A204.1 (cell line): ENCODE results near the gene CDS1.
"Not testable (repeated sequence)": the region's sequence is repeated elsewhere in the genome, so short reads cannot be mapped to it uniquely, and the experiment has no call there.

ENCODE experiments used
- FAIRE-seq: peaks from 2 replicates; lab custom pipeline; 2012; peaks lifted over from hg19 to GRCh38; lab: Jason Lieb, UNC

Gene CDS1

GRCh38 chr4:84582988-84583875 lies at the start of gene CDS1:
TSS of gene CDS1 (plus strand) at chr4:84583127. CDS start at chr4:84583402, 275 bp downstream.
- FAIRE-seq = no peak

GRCh38 chr4:84535901-84536300 lies 47.0 kb upstream of the CDS1 start:
- no peak for FAIRE-seq

GRCh38 chr4:84545093-84545492 lies 37.8 kb upstream of the CDS1 start:
- no peak for FAIRE-seq

- no peak for FAIRE-seq
Measured at GRCh38 chr4:84547211-84547610, 35.7 kb upstream of the CDS1 start.

- FAIRE-seq = not testable (repeated sequence)
Measured at GRCh38 chr4:84549191-84549590, 33.7 kb upstream of the CDS1 start.

- FAIRE-seq = no peak
Measured at GRCh38 chr4:84562156-84562555, 20.8 kb upstream of the CDS1 start.

GRCh38 chr4:84563002-84563401 lies 19.9 kb upstream of the CDS1 start:
- FAIRE-seq = no peak

- no peak for FAIRE-seq
Measured at GRCh38 chr4:84565951-84566350, 17.0 kb upstream of the CDS1 start.

- no peak for FAIRE-seq
Measured at GRCh38 chr4:84568496-84568895, 14.4 kb upstream of the CDS1 start.

- no peak for FAIRE-seq
Measured at GRCh38 chr4:84569009-84569408, 13.9 kb upstream of the CDS1 start.

- no peak for FAIRE-seq
Measured at GRCh38 chr4:84573385-84574068, 9.4 kb upstream of the CDS1 start.

- no peak for FAIRE-seq
Measured at GRCh38 chr4:84574069-84574720, 8.7 kb upstream of the CDS1 start.

- no peak for FAIRE-seq
Measured at GRCh38 chr4:84578540-84579402, 4.2 kb upstream of the CDS1 start.

- no peak for FAIRE-seq
Measured at GRCh38 chr4:84579403-84579776, 3.5 kb upstream of the CDS1 start.

GRCh38 chr4:84582302-84582987 lies 482 bp upstream of the CDS1 start:
- FAIRE-seq = no peak

- no peak for FAIRE-seq
Measured at GRCh38 chr4:84583876-84584380, 1.0 kb downstream of the CDS1 start.

- no peak for FAIRE-seq
Measured at GRCh38 chr4:84585251-84585650, 2.3 kb downstream of the CDS1 start.

- FAIRE-seq = no peak
Measured at GRCh38 chr4:84594724-84595123, 11.8 kb downstream of the CDS1 start.

GRCh38 chr4:84596826-84597225 lies 13.9 kb downstream of the CDS1 start:
- no peak for FAIRE-seq

GRCh38 chr4:84597450-84597849 lies 14.5 kb downstream of the CDS1 start:
- no peak for FAIRE-seq

- FAIRE-seq = no peak
Measured at GRCh38 chr4:84606645-84607044, 23.7 kb downstream of the CDS1 start.
